Right cardiac atrium (tissue), 5 donors: ENCODE data around the gene RICTOR. TPM values are rescaled to one million over a fixed set of nuclear protein-coding genes. Genes with fewer than 3 reads are reported as not detected.
"Not testable (repeated sequence)": the region's sequence is repeated elsewhere in the genome, so short reads cannot be mapped to it uniquely, and the experiment has no call there.

Source experiments
- ATAC-seq, 2 donors: fragments of 200-7000 bp; cut with Tn5 transposase; one replicate each; pipeline versions ENCODE4 v1.8.0 to v1.9.1; 2020; ENCODE audit warnings: moderate library complexity in 2 of 2, mild to moderate bottlenecking in 1 of 2
- DNase-seq, 3 donors: peaks; one replicate each; pipeline ENCODE4 v3.0.0-alpha.2; 2020
- H3K27ac ChIP-seq: one replicate; pipeline ENCODE4 v1.5.1; 2013; ENCODE audit warnings: mild to moderate bottlenecking, low read length, control low read depth, moderate library complexity
- H3K27me3 ChIP-seq: one replicate; pipeline ENCODE4 v1.6.1; 2013; ENCODE audit not compliant: control insufficient read depth, insufficient read depth
- H3K4me1 ChIP-seq: one replicate; pipeline ENCODE4 v1.6.1; 2013; ENCODE audit warnings: low read length; ENCODE audit not compliant: control insufficient read depth, insufficient read depth
- H3K4me3 ChIP-seq: one replicate; pipeline ENCODE4 v1.5.1; 2013; ENCODE audit warnings: low read length, control low read depth
- H3K9me3 ChIP-seq: one replicate; pipeline ENCODE4 v1.6.1; 2013; ENCODE audit warnings: low read length; ENCODE audit not compliant: control insufficient read depth
- WGBS: extraction: QIAGEN DNeasy Blood & Tissue Kit; methylation state at CpG from one replicate; pipeline ENCODE4 v1.1.7; 2013; 5-methylcytosine and 5-hydroxymethylcytosine counted together
- intact Hi-C, 4 donors: fragments of 100-400 bp; cut with DNase I; formaldehyde crosslinking; loops; one replicate each; pipeline versions ENCODE4 v1.11.0 to v1.14.0; 2022 to 2023
- polyA plus RNA-seq: library from polyadenylated mRNA; stranded (reverse); fragments of 200-250 nt; gene quantifications from one replicate; pipeline ENCODE4 v1.2.3, GENCODE V29; 2013
- total RNA-seq, 4 donors: library from RNA; stranded (reverse); fragmentation: NEBNext Ultra II Directional; extraction: Animal tissue kit (Norgen Biotek cat#: 25700); gene quantifications; one replicate each; pipeline ENCODE4 v1.2.1, GENCODE V29; 2021
- donor health status: healthy with polysubstance abuse.
- donor health status: DM: no; HTN: yes; CAD: no.
- donor health status: DM: no; HTN: no; CAD: no.
- donor health status: DM: no; HTN: yes; CAD: no; lungs with severe emphysema.
- donor health status: DM: yes; HTN: yes; CAD: no.

RICTOR gene
- total and polyA plus RNA-seq, 5 donors = 6.6 to 43.1 (median 28.8) TPM

DNA sequence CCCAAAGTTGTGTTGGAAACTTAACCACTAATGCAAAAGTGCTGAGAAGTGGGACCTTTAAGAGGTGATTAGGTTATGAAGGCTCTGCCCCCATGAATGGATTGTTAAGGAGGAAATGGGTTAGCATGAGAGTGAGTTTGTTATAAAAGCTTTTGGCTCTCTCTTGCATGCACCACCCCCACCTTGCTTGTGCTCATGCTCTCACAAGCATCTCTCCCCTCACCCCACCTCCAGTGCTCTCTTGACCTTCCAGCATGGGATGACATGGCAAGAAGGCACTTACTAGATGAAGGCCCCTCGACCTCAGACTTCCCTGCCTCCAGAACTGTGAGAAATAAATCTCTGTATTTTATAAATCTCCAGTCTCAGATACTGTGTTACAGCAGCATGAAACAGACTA lies 52.8 kb downstream of the RICTOR start:
- Histone ChIP-seq H3K4me1 (peaks cover 8% of the 10 kb centered on the region), H3K27me3 (no peaks in the 10 kb centered on the region), H3K9me3 (no peaks in the 10 kb centered on the region), H3K4me3 (no peak overlapping the region), H3K27ac (no peak overlapping the region)
- intact Hi-C loops = no loop called here
- 44% methylated on average over 1 of the region's 1 CpG for WGBS
- no peak for DNase-seq
- ATAC-seq = no peak

GRCh38 chr5:39020458-39020857 lies 53.7 kb downstream of the RICTOR start:
- peaks cover 8% of the 10 kb centered on the region for H3K4me1 ChIP-seq
- ATAC-seq (no peak), DNase-seq (no peak)
- intact Hi-C loops = no loop called here
- H3K4me3 ChIP-seq = no peak overlapping the region
- H3K27ac ChIP-seq = no peak overlapping the region
- 95% methylated on average over 3 of the region's 3 CpGs for WGBS
- H3K9me3 ChIP-seq = no peaks in the 10 kb centered on the region
- no peaks in the 10 kb centered on the region for H3K27me3 ChIP-seq

GRCh38 chr5:39019254-39019653 lies 54.9 kb downstream of the RICTOR start:
- Histone ChIP-seq H3K27me3 (no peaks in the 10 kb centered on the region), H3K27ac (no peak overlapping the region), H3K4me3 (no peak overlapping the region), H3K9me3 (no peaks in the 10 kb centered on the region), H3K4me1 (peaks cover 10% of the 10 kb centered on the region)
- intact Hi-C loops = no loop called here
- no peak for DNase-seq
- no peak for ATAC-seq
- 93% methylated on average over 4 of the region's 4 CpGs for WGBS

GRCh38 chr5:39017504-39017903 lies 56.7 kb downstream of the RICTOR start:
- DNase-seq (no peak), ATAC-seq (no peak)
- Histone ChIP-seq H3K4me1 (peaks cover 8% of the 10 kb centered on the region), H3K4me3 (no peak overlapping the region), H3K9me3 (no peaks in the 10 kb centered on the region), H3K27ac (no peak overlapping the region), H3K27me3 (no peaks in the 10 kb centered on the region)
- 95% methylated on average over 2 of the region's 2 CpGs for WGBS
- intact Hi-C loops = no loop called here

DNA sequence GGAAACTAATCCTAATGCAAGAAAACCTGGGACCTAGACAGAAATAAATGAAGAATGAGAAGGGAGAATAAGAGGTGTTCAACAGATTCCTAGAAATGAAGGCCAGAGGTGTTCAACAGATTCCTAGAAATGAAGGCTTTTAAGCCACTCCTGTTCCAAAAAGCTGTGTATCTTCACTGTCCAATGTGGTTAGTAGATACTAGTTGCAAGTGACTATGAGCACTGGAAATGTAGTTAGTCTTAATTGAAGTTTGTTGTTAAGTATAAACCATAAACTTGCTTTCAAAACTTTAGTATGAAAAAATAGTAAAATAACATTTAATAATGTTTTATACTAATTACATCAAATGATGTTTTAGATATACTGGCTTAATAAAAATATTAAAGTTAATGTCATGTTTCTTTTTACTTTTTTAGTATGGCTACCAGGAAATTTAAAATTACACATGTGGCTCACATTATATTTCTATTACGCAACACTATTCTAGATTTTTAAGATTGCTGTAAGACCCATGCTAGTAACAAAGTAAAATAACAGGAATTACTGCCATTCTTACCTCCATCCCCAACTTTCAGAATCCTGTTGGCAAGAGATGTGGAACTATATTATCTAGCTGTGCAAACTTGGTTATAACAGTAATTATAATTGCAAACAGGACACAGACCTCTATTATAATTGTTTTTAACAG lies 57.5 kb downstream of the RICTOR start:
- no peak overlapping the region for H3K4me3 ChIP-seq
- H3K4me1 ChIP-seq = peaks cover 4% of the 10 kb centered on the region
- no peak overlapping the region for H3K27ac ChIP-seq
- no peaks in the 10 kb centered on the region for H3K9me3 ChIP-seq
- 100% methylated on average over 1 of the region's 1 CpG for WGBS
- intact Hi-C loops = no loop called here
- H3K27me3 ChIP-seq = no peaks in the 10 kb centered on the region
- DNase-seq = no peak
- no peak for ATAC-seq

DNA sequence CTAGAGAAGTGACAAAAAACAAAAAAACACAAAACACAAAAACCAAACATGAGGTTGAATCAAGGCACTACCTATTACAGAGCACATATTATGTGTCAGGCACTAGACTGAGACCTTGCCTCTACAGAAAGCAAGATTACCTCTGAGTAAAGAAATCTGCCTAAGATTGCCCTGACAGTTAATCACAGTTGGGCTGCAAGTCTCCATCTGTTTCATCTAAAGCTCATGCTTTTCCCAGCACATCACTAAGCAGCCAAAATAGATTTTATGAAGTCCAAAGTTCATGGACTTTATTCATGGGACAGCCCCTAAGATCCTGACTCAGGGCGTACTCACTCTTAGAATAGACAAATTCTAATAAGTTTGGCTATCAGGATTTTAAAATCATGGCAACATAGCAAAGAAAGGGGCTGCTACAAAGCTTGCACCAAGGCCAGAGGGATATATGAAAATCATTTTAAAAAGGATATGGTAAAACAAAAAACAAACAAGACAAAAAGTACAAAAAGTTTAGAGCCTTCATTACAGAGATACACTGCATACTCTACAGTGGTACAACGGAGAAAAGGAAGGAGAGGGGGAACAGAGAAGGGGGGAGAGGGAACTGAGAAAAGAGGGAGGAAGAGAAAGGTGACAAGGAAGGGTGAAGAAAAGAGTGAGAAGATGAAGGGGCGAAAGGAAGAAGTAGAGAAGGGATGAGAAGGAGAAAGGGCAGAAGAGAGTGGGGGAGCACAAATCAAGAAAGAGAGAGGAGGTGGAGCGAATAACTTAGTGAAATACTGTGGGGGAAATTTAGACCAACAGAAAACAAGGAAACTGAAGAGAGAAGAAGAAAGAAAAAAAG lies 58.2 kb downstream of the RICTOR start:
- ATAC-seq (peak; percentile 61 to 66), DNase-seq (no peak)
- peak overlapping the region; percentile 99 for H3K27ac ChIP-seq
- H3K27me3 ChIP-seq = no peaks in the 10 kb centered on the region
- intact Hi-C loops = no loop called here
- 69% methylated on average over 4 of the region's 4 CpGs for WGBS
- no peaks in the 10 kb centered on the region for H3K9me3 ChIP-seq
- H3K4me3 ChIP-seq = no peak overlapping the region
- H3K4me1 ChIP-seq = peaks cover 2% of the 10 kb centered on the region

- H3K4me3 ChIP-seq = no peak overlapping the region
- DNase-seq = no peak
- WGBS = 20% methylated on average over 2 of the region's 2 CpGs
- intact Hi-C loops = no loop called here
- no peaks in the 10 kb centered on the region for H3K27me3 ChIP-seq
- H3K27ac ChIP-seq = no peak overlapping the region
- H3K4me1 ChIP-seq = peaks cover 2% of the 10 kb centered on the region
- H3K9me3 ChIP-seq = peaks cover 2% of the 10 kb centered on the region
- peak; percentile 80 to 87 for ATAC-seq
Measured at GRCh38 chr5:39014561-39014960, 59.6 kb downstream of the RICTOR start.

- peak in 1 of 2 donors; percentile 48 for ATAC-seq
- H3K9me3 ChIP-seq = peaks cover 2% of the 10 kb centered on the region
- H3K27me3 ChIP-seq = no peaks in the 10 kb centered on the region
- intact Hi-C loops = no loop called here
- H3K4me1 ChIP-seq = peaks cover 2% of the 10 kb centered on the region
- no peak overlapping the region for H3K27ac ChIP-seq
- no peak overlapping the region for H3K4me3 ChIP-seq
- WGBS = 85% methylated on average over 2 of the region's 2 CpGs
- no peak for DNase-seq
Measured at GRCh38 chr5:39013938-39014337, 60.3 kb downstream of the RICTOR start.

DNA sequence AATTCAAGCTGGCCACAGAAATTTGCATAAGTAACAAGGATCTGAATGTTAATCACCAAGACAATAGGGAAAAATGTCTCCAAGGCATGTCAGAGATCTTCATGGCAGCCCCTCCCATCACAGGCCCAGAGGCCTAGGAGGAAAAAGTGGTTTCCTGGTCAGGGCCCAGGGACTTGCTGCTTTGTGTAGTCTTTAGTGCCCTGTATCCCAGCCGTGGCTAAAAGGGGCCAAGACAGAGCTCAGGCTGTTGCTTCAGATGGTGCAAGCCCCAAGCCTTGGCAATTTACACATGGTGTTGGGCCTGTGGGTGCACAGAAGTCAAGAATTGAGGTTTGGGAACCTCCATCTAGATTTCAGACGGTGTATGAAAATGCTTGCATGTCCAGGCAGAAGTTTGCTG lies 63.2 kb downstream of the RICTOR start:
- H3K4me3 ChIP-seq, DNase-seq, intact Hi-C loops, H3K9me3 ChIP-seq, H3K27me3 ChIP-seq, H3K27ac ChIP-seq, ATAC-seq, H3K4me1 ChIP-seq: not testable (repeated sequence)
- WGBS = 99% methylated on average over 2 of the region's 2 CpGs

DNA sequence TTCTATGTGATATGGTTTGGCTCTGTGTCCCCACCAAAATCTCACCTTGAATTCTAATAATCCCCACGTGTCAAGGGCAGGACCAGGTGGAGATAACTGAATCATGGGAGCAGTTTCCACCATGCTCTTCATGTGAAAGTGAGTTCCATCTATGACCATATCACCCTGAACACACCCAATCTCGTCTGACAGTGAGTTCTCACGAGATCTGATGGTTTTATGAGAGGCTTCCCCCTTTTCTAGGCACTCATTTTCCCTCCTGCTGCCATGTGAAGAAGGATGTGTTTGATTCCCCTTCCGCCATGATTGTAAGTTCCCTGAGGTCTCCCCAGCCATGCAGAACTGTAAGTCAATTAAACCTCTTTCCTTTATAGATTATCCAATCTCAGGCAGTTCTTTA lies 64.2 kb downstream of the RICTOR start:
- Histone ChIP-seq H3K4me1 (no peaks in the 10 kb centered on the region), H3K27ac (peak overlapping the region; percentile 45), H3K4me3 (no peak overlapping the region), H3K9me3 (peaks cover 2% of the 10 kb centered on the region), H3K27me3 (no peaks in the 10 kb centered on the region)
- DNase-seq (no peak), ATAC-seq (no peak)
- intact Hi-C loops = no loop called here
- WGBS = 97% methylated on average over 4 of the region's 4 CpGs

DNA sequence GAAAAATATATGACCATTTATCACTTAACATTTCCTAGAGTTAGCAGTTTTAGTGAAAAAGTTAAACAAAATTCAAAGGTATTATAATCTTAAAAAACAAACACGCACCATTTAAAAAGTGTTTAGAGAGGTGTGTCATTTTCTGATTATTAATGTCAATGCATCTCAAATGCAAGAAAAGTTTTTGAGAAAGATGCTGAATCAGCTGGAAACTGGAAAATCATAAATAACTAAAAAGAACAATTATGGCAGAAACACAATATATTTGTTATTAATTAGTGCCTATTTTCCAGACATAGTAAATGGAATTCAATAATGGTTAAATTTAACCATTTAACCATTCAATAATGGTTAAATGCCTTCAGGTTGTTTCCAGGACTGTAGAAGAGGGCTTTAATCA lies 64.9 kb downstream of the RICTOR start:
- H3K9me3 ChIP-seq = peaks cover 2% of the 10 kb centered on the region
- no peaks in the 10 kb centered on the region for H3K4me1 ChIP-seq
- no peak overlapping the region for H3K27ac ChIP-seq
- intact Hi-C loops = no loop called here
- ATAC-seq = no peak
- 97% methylated on average over 1 of the region's 1 CpG for WGBS
- H3K27me3 ChIP-seq = no peaks in the 10 kb centered on the region
- H3K4me3 ChIP-seq = no peak overlapping the region
- no peak for DNase-seq
